Trophoblast cell (in vitro differentiated cells and primary cell): ENCODE results near the gene SRF.

ENCODE experiments used
- DNase-seq, 2 donors: peaks; one replicate each; pipeline ENCODE4 v3.0.0-alpha.2; 2016
- H2AFZ ChIP-seq: 2 replicates; pipeline ENCODE4 v1.6.1; 2013; ENCODE audit warnings: low read length, moderate library complexity, mild to moderate bottlenecking; ENCODE audit not compliant: insufficient read depth, poor library complexity
- H2AK5ac ChIP-seq: 2 replicates; pipeline ENCODE4 v1.6.1; 2013; ENCODE audit warnings: mild to moderate bottlenecking, low read length
- H2BK120ac ChIP-seq: 2 replicates; pipeline ENCODE4 v1.6.1; 2013; ENCODE audit warnings: low read length, mild to moderate bottlenecking, moderate library complexity; ENCODE audit not compliant: insufficient read depth, poor library complexity
- H2BK12ac ChIP-seq: 2 replicates; pipeline ENCODE4 v1.6.1; 2013; ENCODE audit warnings: mild to moderate bottlenecking, low read length, moderate library complexity
- H2BK5ac ChIP-seq: 2 replicates; pipeline ENCODE4 v1.6.1; 2013; ENCODE audit warnings: low read length, low read depth, moderate library complexity, mild to moderate bottlenecking; ENCODE audit not compliant: poor library complexity
- H3K14ac ChIP-seq: 2 replicates; pipeline ENCODE4 v1.6.1; 2013; ENCODE audit warnings: mild to moderate bottlenecking, low read length
- H3K18ac ChIP-seq: 2 replicates; pipeline ENCODE4 v1.6.1; 2013; ENCODE audit warnings: mild to moderate bottlenecking, low read length
- H3K23ac ChIP-seq: 2 replicates; pipeline ENCODE4 v1.6.1; 2013; ENCODE audit warnings: low read length
- H3K27ac ChIP-seq: 2 replicates; pipeline ENCODE4 v1.5.1; 2013; ENCODE audit warnings: low read depth, mild to moderate bottlenecking, inconsistent platforms, low read length, moderate library complexity
- H3K27me3 ChIP-seq: 2 replicates; pipeline ENCODE4 v1.6.1; 2013; ENCODE audit warnings: inconsistent platforms, mild to moderate bottlenecking, low read length, moderate library complexity; ENCODE audit not compliant: insufficient read depth
- H3K36me3 ChIP-seq, 2 experiments: 1 replicate in 1 of 2; 2 replicates in 1 of 2; pipeline ENCODE4 v1.6.1; 2013; ENCODE audit warnings: low read length in 2 of 2, mild to moderate bottlenecking in 2 of 2, moderate library complexity in 1 of 2; ENCODE audit not compliant: insufficient read depth in 2 of 2, control insufficient read depth in 1 of 2
- H3K4ac ChIP-seq: 2 replicates; pipeline ENCODE4 v1.6.1; 2013; ENCODE audit warnings: low read depth, mild to moderate bottlenecking, low read length, moderate library complexity
- H3K4me1 ChIP-seq, 2 experiments: 1 replicate in 1 of 2; 2 replicates in 1 of 2; pipeline ENCODE4 v1.6.1; 2013; ENCODE audit warnings: low read length in 2 of 2, mild to moderate bottlenecking in 2 of 2, moderate library complexity in 1 of 2; ENCODE audit not compliant: insufficient read depth in 2 of 2, control insufficient read depth in 1 of 2
- H3K4me2 ChIP-seq: 2 replicates; pipeline ENCODE4 v1.6.1; 2013; ENCODE audit warnings: inconsistent platforms, mild to moderate bottlenecking, low read length, moderate library complexity
- H3K4me3 ChIP-seq: 2 replicates; pipeline ENCODE4 v1.5.1; 2013; ENCODE audit warnings: mild to moderate bottlenecking, low read depth, low read length, inconsistent platforms
- H3K79me1 ChIP-seq: one replicate; pipeline ENCODE4 v1.6.1; 2013; ENCODE audit warnings: low read length
- H3K79me2 ChIP-seq: 2 replicates; pipeline ENCODE4 v1.6.1; 2013; ENCODE audit warnings: low read length, mild to moderate bottlenecking; ENCODE audit not compliant: control insufficient read depth, insufficient read depth, poor library complexity
- H3K9ac ChIP-seq: 2 replicates; pipeline ENCODE4 v1.6.1; 2013; ENCODE audit warnings: mild to moderate bottlenecking, low read length
- H3K9me3 ChIP-seq: 2 replicates; pipeline ENCODE4 v1.6.1; 2013; ENCODE audit warnings: low read depth, mild to moderate bottlenecking, control low read depth, inconsistent platforms, low read length; ENCODE audit not compliant: insufficient read depth
- H4K12ac ChIP-seq: 2 replicates; pipeline ENCODE4 v1.6.1; 2013; ENCODE audit warnings: low read depth, mild to moderate bottlenecking, low read length, moderate library complexity
- H4K8ac ChIP-seq: 2 replicates; pipeline ENCODE4 v1.6.1; 2013; ENCODE audit warnings: low read depth, mild to moderate bottlenecking, low read length, moderate library complexity
- H4K91ac ChIP-seq: one replicate; pipeline ENCODE4 v1.6.1; 2013; ENCODE audit warnings: low read depth, mild to moderate bottlenecking, low read length, moderate library complexity
- WGBS: extraction: QIAGEN DNeasy Blood & Tissue Kit; methylation state at CpG from one replicate; pipeline ENCODE4 v1.1.7; 2013; ENCODE audit warnings: missing lambda C conversion rate; ENCODE audit not compliant: insufficient read length, insufficient coverage; ENCODE audit errors: extremely low coverage; 5-methylcytosine and 5-hydroxymethylcytosine counted together

The SRF gene

GRCh38 chr6:43143235-43144128 is 27.6 kb upstream of the SRF start:
- H2BK120ac ChIP-seq, result peak overlapping the region; percentile 55
- H3K27ac ChIP-seq, result peak overlapping the region; percentile 79
- H3K4me3 ChIP-seq, result no peak overlapping the region
- no peaks in the 10 kb centered on the region for H3K9me3 ChIP-seq
- peak; percentile 94 to 96 for DNase-seq
- peak overlapping the region; percentile 38 for H3K18ac ChIP-seq
- no CpG with 5 or more reads among the region's 25 CpGs for WGBS
- no peak overlapping the region for H4K91ac ChIP-seq
- no peak overlapping the region for H3K9ac ChIP-seq
- no peak overlapping the region for H2BK12ac ChIP-seq
- H2BK5ac ChIP-seq, result peak overlapping the region; percentile 47
- no peak overlapping the region for H2AFZ ChIP-seq
- no peaks in the 10 kb centered on the region for H3K27me3 ChIP-seq
- H3K36me3 ChIP-seq, result peaks cover 70 to 76% of the 10 kb centered on the region in 2 experiments
- peaks cover 21 to 33% of the 10 kb centered on the region in 2 experiments for H3K4me1 ChIP-seq
- H3K14ac ChIP-seq, result peak overlapping the region; percentile 34
- no peak overlapping the region for H3K4me2 ChIP-seq
- no peak overlapping the region for H2AK5ac ChIP-seq
- H3K23ac ChIP-seq, result no peak overlapping the region
- H3K79me1 ChIP-seq, result peaks cover 10% of the 10 kb centered on the region
- H4K8ac ChIP-seq, result peak overlapping the region; percentile 32
- H4K12ac ChIP-seq, result no peak overlapping the region
- H3K4ac ChIP-seq, result peak overlapping the region; percentile 41
- H3K79me2 ChIP-seq, result no peaks in the 10 kb centered on the region

GRCh38 chr6:43144879-43145278 is 26.2 kb upstream of the SRF start:
- no peak overlapping the region for H2AFZ ChIP-seq
- H4K12ac ChIP-seq, result no peak overlapping the region
- H3K9ac ChIP-seq, result no peak overlapping the region
- H4K91ac ChIP-seq, result no peak overlapping the region
- no peak overlapping the region for H3K14ac ChIP-seq
- H3K36me3 ChIP-seq, result peaks cover 60 to 67% of the 10 kb centered on the region in 2 experiments
- H3K9me3 ChIP-seq, result no peaks in the 10 kb centered on the region
- no peaks in the 10 kb centered on the region for H3K79me2 ChIP-seq
- no peak overlapping the region for H2BK120ac ChIP-seq
- H3K18ac ChIP-seq, result no peak overlapping the region
- H2BK12ac ChIP-seq, result no peak overlapping the region
- no peak overlapping the region for H3K4ac ChIP-seq
- no peaks in the 10 kb centered on the region for H3K27me3 ChIP-seq
- H3K4me1 ChIP-seq, result peaks cover 21 to 33% of the 10 kb centered on the region in 2 experiments
- peak overlapping the region; percentile 4 for H2AK5ac ChIP-seq
- H2BK5ac ChIP-seq, result no peak overlapping the region
- H3K4me2 ChIP-seq, result no peak overlapping the region
- no peak overlapping the region for H3K4me3 ChIP-seq
- H3K79me1 ChIP-seq, result peaks cover 10% of the 10 kb centered on the region
- no peak overlapping the region for H4K8ac ChIP-seq
- DNase-seq, result no peak
- H3K27ac ChIP-seq, result no peak overlapping the region
- no CpG with 5 or more reads among the region's 6 CpGs for WGBS
- H3K23ac ChIP-seq, result no peak overlapping the region

GRCh38 chr6:43146261-43146660 is 24.8 kb upstream of the SRF start:
- no peak overlapping the region for H3K14ac ChIP-seq
- no peak overlapping the region for H4K12ac ChIP-seq
- no CpG with 5 or more reads among the region's 3 CpGs for WGBS
- H3K4me3 ChIP-seq, result no peak overlapping the region
- H3K9me3 ChIP-seq, result no peaks in the 10 kb centered on the region
- H3K4ac ChIP-seq, result no peak overlapping the region
- no peak overlapping the region for H3K9ac ChIP-seq
- no peaks in the 10 kb centered on the region for H3K79me2 ChIP-seq
- no peak overlapping the region for H2AFZ ChIP-seq
- peaks cover 64 to 72% of the 10 kb centered on the region in 2 experiments for H3K36me3 ChIP-seq
- no peak overlapping the region for H2AK5ac ChIP-seq
- no peak for DNase-seq
- H3K18ac ChIP-seq, result no peak overlapping the region
- H2BK12ac ChIP-seq, result no peak overlapping the region
- no peak overlapping the region for H3K23ac ChIP-seq
- H3K27ac ChIP-seq, result no peak overlapping the region
- no peak overlapping the region for H2BK120ac ChIP-seq
- H4K8ac ChIP-seq, result no peak overlapping the region
- H2BK5ac ChIP-seq, result no peak overlapping the region
- H3K4me1 ChIP-seq, result peaks cover 21 to 33% of the 10 kb centered on the region in 2 experiments
- H3K4me2 ChIP-seq, result no peak overlapping the region
- no peaks in the 10 kb centered on the region for H3K27me3 ChIP-seq
- H4K91ac ChIP-seq, result no peak overlapping the region
- peaks cover 10% of the 10 kb centered on the region for H3K79me1 ChIP-seq

- H3K9me3 ChIP-seq, result no peaks in the 10 kb centered on the region
- no peaks in the 10 kb centered on the region for H3K27me3 ChIP-seq
- peak overlapping the region; percentile 87 for H3K27ac ChIP-seq
- H3K4me3 ChIP-seq, result no peak overlapping the region
- H2BK5ac ChIP-seq, result peak overlapping the region; percentile 7
- H3K18ac ChIP-seq, result no peak overlapping the region
- peaks cover 21 to 31% of the 10 kb centered on the region in 2 experiments for H3K4me1 ChIP-seq
- no peak overlapping the region for H3K4me2 ChIP-seq
- no peak overlapping the region for H3K9ac ChIP-seq
- DNase-seq, result no peak
- H4K91ac ChIP-seq, result peak overlapping the region; percentile 28
- H2AK5ac ChIP-seq, result no peak overlapping the region
- no peaks in the 10 kb centered on the region for H3K79me2 ChIP-seq
- peaks cover 59 to 65% of the 10 kb centered on the region in 2 experiments for H3K36me3 ChIP-seq
- WGBS, result no CpG with 5 or more reads among the region's 8 CpGs
- peak overlapping the region; percentile 26 for H2BK120ac ChIP-seq
- no peak overlapping the region for H3K14ac ChIP-seq
- no peak overlapping the region for H2BK12ac ChIP-seq
- H3K4ac ChIP-seq, result no peak overlapping the region
- H4K8ac ChIP-seq, result peak overlapping the region; percentile 8
- H2AFZ ChIP-seq, result no peak overlapping the region
- H4K12ac ChIP-seq, result no peak overlapping the region
- no peak overlapping the region for H3K23ac ChIP-seq
- peaks cover 10% of the 10 kb centered on the region for H3K79me1 ChIP-seq
These were observed 24.1 kb upstream of the SRF start for GRCh38 chr6:43146709-43147688.
